ENCODE results near the gene MUC5B.

GRCh38 chr11:1281326-1281973 is 58.6 kb downstream of the MUC5B start:
- TF ChIP-seq EZH2 (IDR thresholded peaks at IDR 0.05; ENCODE audit: insufficient read depth, low read length) (no peak), CTCF (IDR thresholded peaks at IDR 0.05; ENCODE audit: insufficient read depth, low read depth, low read length) (no peak)

All from astrocyte (in vitro differentiated cells and primary cell).